Measurements from ENCODE around the gene STX5.

Gene STX5, protein sequence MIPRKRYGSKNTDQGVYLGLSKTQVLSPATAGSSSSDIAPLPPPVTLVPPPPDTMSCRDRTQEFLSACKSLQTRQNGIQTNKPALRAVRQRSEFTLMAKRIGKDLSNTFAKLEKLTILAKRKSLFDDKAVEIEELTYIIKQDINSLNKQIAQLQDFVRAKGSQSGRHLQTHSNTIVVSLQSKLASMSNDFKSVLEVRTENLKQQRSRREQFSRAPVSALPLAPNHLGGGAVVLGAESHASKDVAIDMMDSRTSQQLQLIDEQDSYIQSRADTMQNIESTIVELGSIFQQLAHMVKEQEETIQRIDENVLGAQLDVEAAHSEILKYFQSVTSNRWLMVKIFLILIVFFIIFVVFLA

DNA sequence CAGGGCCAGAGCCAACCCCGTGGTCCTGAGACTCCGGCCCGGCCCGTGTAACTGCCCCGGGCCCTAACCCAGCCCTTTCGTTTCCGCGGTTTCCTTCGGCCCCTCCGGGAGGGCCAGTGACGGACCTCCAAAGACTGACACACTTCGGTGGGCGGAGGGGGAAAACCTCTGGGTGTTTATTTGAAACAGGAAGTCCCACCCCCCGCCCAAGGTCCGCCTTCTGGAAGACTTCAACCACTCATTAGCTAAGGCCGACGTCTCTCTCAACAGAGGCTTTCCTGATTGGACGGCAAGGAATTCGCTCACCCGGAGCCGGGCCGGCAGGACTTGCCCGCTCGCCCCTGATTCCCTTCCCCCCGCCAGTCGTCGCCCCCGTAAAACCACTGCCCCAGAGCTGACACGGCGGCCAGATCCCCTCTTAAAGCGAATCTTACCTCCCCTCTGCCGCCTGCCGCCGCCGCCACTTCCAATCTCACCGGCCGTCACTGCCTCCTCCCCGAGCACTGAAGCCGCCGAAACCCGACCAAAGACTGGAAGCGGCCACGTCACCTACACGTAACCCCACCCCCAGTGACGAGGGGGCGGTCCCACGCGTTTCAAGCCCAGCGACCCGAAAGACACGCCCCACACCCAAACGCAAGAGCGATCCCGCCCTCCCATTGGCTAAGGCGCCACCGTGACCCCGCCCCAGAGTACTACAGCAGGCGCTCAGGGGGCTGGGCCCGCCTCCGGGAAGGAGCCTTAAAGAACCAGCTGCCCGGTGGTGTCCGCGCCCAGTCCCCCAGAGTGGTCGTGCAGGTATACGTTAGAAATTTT lies at the start of gene STX5:
TSS of gene STX5 (minus strand) at position 532 of the 816 bp plus-strand sequence. CDS start 808 bp downstream, outside the sequence.
- Histone ChIP-seq H3K9me2 (replicated peaks; ENCODE audit: control insufficient read depth, low read length) (no peaks in the 10 kb centered on the region), H3K79me2 (ENCODE audit: control insufficient read depth, low read length) (peaks cover 56% of the 10 kb centered on the region), H3K36me3 (ENCODE audit: control insufficient read depth, low read length) (peaks cover 57% of the 10 kb centered on the region), H3K27ac (ENCODE audit: low read depth, low read length) (peak within 1 kb of the TSS; percentile 73), H3K27me3 (ENCODE audit: control insufficient read depth, low read length) (no peaks in the 10 kb centered on the region), H3K4me3 (ENCODE audit: low read length) (peak within 1 kb of the TSS; percentile 99), H3K9me3 (ENCODE audit: control insufficient read depth, insufficient read depth, low read length) (no peaks in the 10 kb centered on the region), H3F3A (ENCODE audit: control insufficient read depth, insufficient read depth) (peaks cover 15% of the 10 kb centered on the region), H3K4me1 (ENCODE audit: control insufficient read depth, low read length) (peaks cover 21% of the 10 kb centered on the region), H3K4me2 (ENCODE audit: low read length) (peak within 1 kb of the TSS; percentile 99), H4K20me1 (ENCODE audit: control insufficient read depth, insufficient read depth, low read depth, low read length) (no peaks in the 10 kb centered on the region)
- no peak for TF ChIP-seq EZH2phosphoT487 (IDR thresholded peaks at IDR 0.05; ENCODE audit: borderline replicate concordance, low read length)
- TF ChIP-seq, protein P1, sequence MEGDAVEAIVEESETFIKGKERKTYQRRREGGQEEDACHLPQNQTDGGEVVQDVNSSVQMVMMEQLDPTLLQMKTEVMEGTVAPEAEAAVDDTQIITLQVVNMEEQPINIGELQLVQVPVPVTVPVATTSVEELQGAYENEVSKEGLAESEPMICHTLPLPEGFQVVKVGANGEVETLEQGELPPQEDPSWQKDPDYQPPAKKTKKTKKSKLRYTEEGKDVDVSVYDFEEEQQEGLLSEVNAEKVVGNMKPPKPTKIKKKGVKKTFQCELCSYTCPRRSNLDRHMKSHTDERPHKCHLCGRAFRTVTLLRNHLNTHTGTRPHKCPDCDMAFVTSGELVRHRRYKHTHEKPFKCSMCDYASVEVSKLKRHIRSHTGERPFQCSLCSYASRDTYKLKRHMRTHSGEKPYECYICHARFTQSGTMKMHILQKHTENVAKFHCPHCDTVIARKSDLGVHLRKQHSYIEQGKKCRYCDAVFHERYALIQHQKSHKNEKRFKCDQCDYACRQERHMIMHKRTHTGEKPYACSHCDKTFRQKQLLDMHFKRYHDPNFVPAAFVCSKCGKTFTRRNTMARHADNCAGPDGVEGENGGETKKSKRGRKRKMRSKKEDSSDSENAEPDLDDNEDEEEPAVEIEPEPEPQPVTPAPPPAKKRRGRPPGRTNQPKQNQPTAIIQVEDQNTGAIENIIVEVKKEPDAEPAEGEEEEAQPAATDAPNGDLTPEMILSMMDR (IDR thresholded peaks at IDR 0.05; ENCODE audit: low read depth, low read length, poor library complexity, severe bottlenecking): no peak

GRCh38 chr11:62880803-62881578 lies 49.1 kb upstream of the STX5 start, which contains the start of gene SLC3A2:
SLC3A2 (plus strand) TSS chr11:62880896; CDS start chr11:62881024, 128 bp downstream.
- Histone ChIP-seq H3K4me1 (ENCODE audit: control insufficient read depth, low read length) (peaks cover 30% of the 10 kb centered on the region), H3K4me2 (ENCODE audit: low read length) (peak within 1 kb of the TSS; percentile 99), H3K27ac (ENCODE audit: low read depth, low read length) (peak within 1 kb of the TSS; percentile 69), H4K20me1 (ENCODE audit: control insufficient read depth, insufficient read depth, low read depth, low read length) (peaks cover 11% of the 10 kb centered on the region), H3K79me2 (ENCODE audit: control insufficient read depth, low read length) (peaks cover 84% of the 10 kb centered on the region), H3K9me2 (replicated peaks; ENCODE audit: control insufficient read depth, low read length) (no peaks in the 10 kb centered on the region), H3K9me3 (ENCODE audit: control insufficient read depth, insufficient read depth, low read length) (no peaks in the 10 kb centered on the region), H3F3A (ENCODE audit: control insufficient read depth, insufficient read depth) (peaks cover 27% of the 10 kb centered on the region), H3K36me3 (ENCODE audit: control insufficient read depth, low read length) (peaks cover 83% of the 10 kb centered on the region), H3K4me3 (ENCODE audit: low read length) (peak within 1 kb of the TSS; percentile 92), H3K27me3 (ENCODE audit: control insufficient read depth, low read length) (no peaks in the 10 kb centered on the region)
- TF ChIP-seq, protein P1 (IDR thresholded peaks at IDR 0.05; ENCODE audit: low read depth, low read length, poor library complexity, severe bottlenecking): peak; percentile 84
- no peak for TF ChIP-seq EZH2phosphoT487 (IDR thresholded peaks at IDR 0.05; ENCODE audit: borderline replicate concordance, low read length)

DNA sequence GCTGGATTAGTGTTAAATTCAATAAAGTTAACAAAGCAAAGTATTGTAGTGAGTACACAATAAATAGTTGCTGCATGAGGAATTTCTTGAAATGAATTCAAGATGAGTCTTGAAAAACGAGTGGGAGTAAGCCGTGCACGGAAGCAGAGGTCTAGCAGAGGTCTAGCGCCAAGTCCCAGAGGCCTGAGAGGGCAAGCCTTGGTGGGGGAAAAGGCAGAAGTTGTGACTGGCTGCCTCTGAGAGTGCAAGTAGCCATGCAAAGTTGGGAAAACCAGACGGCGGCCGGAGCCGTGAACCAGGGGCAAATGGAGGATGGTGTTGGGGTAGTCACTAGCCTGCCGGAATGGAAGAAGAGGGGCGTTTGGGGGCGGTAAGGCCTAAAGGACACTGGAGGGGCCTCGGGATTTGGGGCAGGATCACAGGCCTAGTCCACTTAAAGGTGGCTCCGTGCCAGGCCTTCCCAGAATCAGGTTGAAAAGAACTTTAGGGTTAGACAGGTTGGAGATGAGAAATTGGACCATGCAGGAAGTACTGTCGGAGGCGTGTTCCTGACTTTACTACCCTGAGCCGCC lies 48.5 kb upstream of the STX5 start:
- Histone ChIP-seq H3K79me2 (ENCODE audit: control insufficient read depth, low read length) (peaks cover 86% of the 10 kb centered on the region), H3K36me3 (ENCODE audit: control insufficient read depth, low read length) (peaks cover 80% of the 10 kb centered on the region), H3K27me3 (ENCODE audit: control insufficient read depth, low read length) (no peaks in the 10 kb centered on the region), H3F3A (ENCODE audit: control insufficient read depth, insufficient read depth) (peaks cover 24% of the 10 kb centered on the region), H3K4me1 (ENCODE audit: control insufficient read depth, low read length) (peaks cover 30% of the 10 kb centered on the region), H3K27ac (ENCODE audit: low read depth, low read length) (peak overlapping the region; percentile 69), H3K9me2 (replicated peaks; ENCODE audit: control insufficient read depth, low read length) (no peaks in the 10 kb centered on the region), H3K4me3 (ENCODE audit: low read length) (peak overlapping the region; percentile 92), H4K20me1 (ENCODE audit: control insufficient read depth, insufficient read depth, low read depth, low read length) (peaks cover 8% of the 10 kb centered on the region), H3K4me2 (ENCODE audit: low read length) (peak overlapping the region; percentile 99), H3K9me3 (ENCODE audit: control insufficient read depth, insufficient read depth, low read length) (no peaks in the 10 kb centered on the region)
- no peak for TF ChIP-seq EZH2phosphoT487 (IDR thresholded peaks at IDR 0.05; ENCODE audit: borderline replicate concordance, low read length)
- TF ChIP-seq, protein P1 (IDR thresholded peaks at IDR 0.05; ENCODE audit: low read depth, low read length, poor library complexity, severe bottlenecking): no peak
